Kidney epithelial cell (primary cell): ENCODE results near the gene ALK. TPM values are rescaled to one million over a fixed set of nuclear protein-coding genes. Genes with fewer than 3 reads are reported as not detected.
A peak's percentile ranks its signal among the peaks of the same experiment; 100 is the strongest.

Experiments used
- DNase-seq: peaks from one replicate; pipeline ENCODE4 v3.0.0-alpha.2; 2010; ENCODE audit warnings: low read depth
- H3K27me3 ChIP-seq: 2 replicates; pipeline ENCODE4 v1.6.0; 2011; ENCODE audit warnings: low read length; ENCODE audit not compliant: control insufficient read depth, insufficient read depth
- H3K36me3 ChIP-seq: 2 replicates; pipeline ENCODE4 v1.5.1; 2011; ENCODE audit warnings: low read length; ENCODE audit not compliant: control insufficient read depth, insufficient read depth
- H3K4me3 ChIP-seq: 2 replicates; pipeline ENCODE4 v1.5.1; 2011; ENCODE audit warnings: low read depth, mild to moderate bottlenecking, control low read depth, low read length
- CTCF ChIP-seq: IDR thresholded peaks from 2 replicates; pipeline ENCODE4 v1.5.1; 2011; ENCODE audit warnings: mild to moderate bottlenecking, moderate library complexity, low read length, control low read depth, inconsistent platforms; ENCODE audit not compliant: insufficient read depth, poor library complexity, severe bottlenecking
- total RNA-seq: library from RNA; depleted of rRNA; stranded (reverse); fragments of >200 nt; gene quantifications from 2 replicates; pipeline ENCODE4 v1.2.3, GENCODE V29; 2015

The ALK gene
- total RNA-seq, 1 donor from 2014 or later, result not detected

- no peak for DNase-seq
- Histone ChIP-seq H3K4me3 (no peak overlapping the region), H3K27me3 (no peaks in the 10 kb centered on the region), H3K36me3 (no peaks in the 10 kb centered on the region)
- no peak for TF ChIP-seq CTCF
Observed at GRCh38 chr2:29703336-29703735, 218.1 kb downstream of the ALK start.

GRCh38 chr2:29702276-29702675 lies 219.1 kb downstream of the ALK start:
- no peak for TF ChIP-seq CTCF
- no peaks in the 10 kb centered on the region for H3K27me3 ChIP-seq
- H3K4me3 ChIP-seq, result no peak overlapping the region
- DNase-seq, result no peak
- H3K36me3 ChIP-seq, result no peaks in the 10 kb centered on the region

- no peaks in the 10 kb centered on the region for H3K27me3 ChIP-seq
- no peaks in the 10 kb centered on the region for H3K36me3 ChIP-seq
- DNase-seq, result peak; percentile 66
- no peak overlapping the region for H3K4me3 ChIP-seq
- TF ChIP-seq CTCF, result no peak
Observed at GRCh38 chr2:29700560-29700959, 220.8 kb downstream of the ALK start.

DNA sequence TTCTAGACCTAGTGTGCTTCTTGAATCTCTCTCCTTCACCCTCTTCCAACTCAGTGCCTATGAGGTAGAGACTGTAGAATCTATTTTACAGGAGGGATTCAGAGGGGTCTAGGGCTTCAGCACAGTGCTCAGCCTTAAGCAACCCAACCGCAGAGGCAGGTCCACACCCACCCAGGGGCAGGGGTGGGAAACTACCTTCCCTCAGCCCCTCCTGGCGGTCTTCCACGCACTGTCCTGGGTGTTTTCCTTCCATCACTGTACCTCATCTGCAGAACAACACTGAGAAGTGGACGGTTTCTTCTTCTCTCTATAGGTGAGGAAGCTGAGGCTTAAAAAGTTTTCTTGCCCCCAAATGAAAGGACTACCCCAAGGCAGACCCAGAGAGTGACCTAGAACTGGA lies 222.3 kb downstream of the ALK start:
- no peaks in the 10 kb centered on the region for H3K36me3 ChIP-seq
- no peak for TF ChIP-seq CTCF
- H3K27me3 ChIP-seq, result no peaks in the 10 kb centered on the region
- no peak for DNase-seq
- no peak overlapping the region for H3K4me3 ChIP-seq

- Histone ChIP-seq H3K4me3 (no peak overlapping the region), H3K27me3 (no peaks in the 10 kb centered on the region), H3K36me3 (no peaks in the 10 kb centered on the region)
- no peak for DNase-seq
- no peak for TF ChIP-seq CTCF
Observed at GRCh38 chr2:29698216-29698615, 223.2 kb downstream of the ALK start.

- Histone ChIP-seq H3K27me3 (no peaks in the 10 kb centered on the region), H3K4me3 (no peak overlapping the region), H3K36me3 (no peaks in the 10 kb centered on the region)
- no peak for TF ChIP-seq CTCF
- no peak for DNase-seq
Observed at GRCh38 chr2:29697715-29698114, 223.7 kb downstream of the ALK start.
